GM21526 (cell line): ENCODE results near the gene SMIM20.
"Not testable (repeated sequence)": the region's sequence is repeated elsewhere in the genome, so short reads cannot be mapped to it uniquely, and the experiment has no call there.

Experiments used
- ATAC-seq: cut with Tn5 transposase; IDR thresholded peaks from one replicate; pipeline ENCODE4 v1.9.1; 2021; ENCODE audit warnings: moderate library complexity; ENCODE audit not compliant: unreplicated experiment, low FRiP score

Gene SMIM20

DNA sequence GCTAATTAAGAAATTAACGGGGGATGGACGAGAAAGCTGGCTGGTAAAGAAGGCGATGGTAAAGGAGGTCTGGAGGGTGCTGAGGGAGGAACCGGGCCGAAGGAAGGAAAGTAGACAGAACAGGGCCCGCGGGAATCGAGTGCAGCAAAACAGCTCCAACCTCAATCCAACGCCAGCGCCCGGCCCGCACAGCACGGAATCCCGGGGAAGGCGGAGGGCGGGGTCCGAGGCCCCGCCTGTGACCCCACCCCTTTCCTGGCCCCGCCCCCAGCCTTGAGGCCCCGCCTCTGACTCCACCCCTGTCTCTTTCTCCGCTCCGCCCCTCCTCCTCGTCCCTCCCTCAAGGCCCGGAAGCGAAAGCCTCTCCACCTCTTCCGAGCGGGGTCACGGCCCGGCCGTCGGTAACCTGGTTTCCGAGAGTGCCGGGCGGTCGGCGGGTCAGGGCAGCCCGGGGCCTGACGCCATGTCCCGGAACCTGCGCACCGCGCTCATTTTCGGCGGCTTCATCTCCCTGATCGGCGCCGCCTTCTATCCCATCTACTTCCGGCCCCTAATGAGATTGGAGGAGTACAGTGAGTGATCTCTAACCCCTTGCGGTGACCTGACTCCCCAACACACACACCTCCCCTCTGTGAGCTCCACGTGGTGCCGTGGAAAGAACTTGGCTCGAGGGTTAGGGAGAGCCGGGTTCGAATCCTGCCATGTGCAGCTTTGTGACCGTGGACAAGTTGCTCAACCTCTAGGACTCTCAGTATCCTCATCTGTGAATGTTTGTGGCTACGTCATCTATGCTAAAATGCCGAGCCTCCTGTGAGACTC is at the start of gene SMIM20:
SMIM20 (plus strand) TSS at position 370 of the 819 bp plus-strand sequence; CDS start at position 464, 94 bp downstream.
- ATAC-seq, result peak; percentile 92

DNA sequence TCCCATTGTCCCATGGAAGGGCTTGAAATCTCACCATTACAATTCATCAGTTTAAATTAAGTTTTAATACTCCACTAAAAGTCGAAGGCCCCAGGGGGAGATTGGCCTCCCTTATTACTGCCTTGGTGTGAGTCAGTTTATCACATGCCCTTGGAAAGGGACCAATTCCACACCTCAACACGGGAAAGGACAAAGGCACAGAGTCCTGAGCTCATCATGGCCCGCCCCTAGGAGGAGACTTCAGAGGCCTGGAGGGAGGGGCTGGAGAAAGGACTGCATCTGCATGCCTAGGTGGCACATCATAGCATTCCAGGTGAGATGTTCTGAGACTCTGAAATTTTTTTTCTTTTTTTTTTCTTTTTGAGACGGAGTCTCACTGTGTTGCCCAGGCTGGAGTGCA is 48.4 kb upstream of the SMIM20 start:
- ATAC-seq, result no peak

DNA sequence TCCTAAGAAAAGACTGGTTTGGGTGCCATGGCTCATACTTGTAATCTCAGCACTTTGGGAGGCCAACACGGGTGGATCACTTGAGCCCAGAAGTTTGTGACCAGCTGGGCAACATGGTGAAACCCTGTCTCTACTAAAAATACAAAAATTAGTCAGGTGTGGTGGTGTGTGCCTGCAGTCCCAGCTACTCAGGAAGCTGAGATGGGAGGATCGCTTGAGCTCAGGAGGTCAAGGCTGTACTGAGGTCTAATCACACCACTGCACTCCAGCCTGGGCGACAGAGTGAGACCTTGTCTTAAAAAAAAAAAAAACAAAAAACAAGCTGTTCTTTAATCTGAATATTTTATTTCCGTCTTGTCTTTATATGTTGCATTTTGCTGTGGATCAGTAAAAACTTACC is 47.6 kb upstream of the SMIM20 start:
- not testable (repeated sequence) for ATAC-seq

DNA sequence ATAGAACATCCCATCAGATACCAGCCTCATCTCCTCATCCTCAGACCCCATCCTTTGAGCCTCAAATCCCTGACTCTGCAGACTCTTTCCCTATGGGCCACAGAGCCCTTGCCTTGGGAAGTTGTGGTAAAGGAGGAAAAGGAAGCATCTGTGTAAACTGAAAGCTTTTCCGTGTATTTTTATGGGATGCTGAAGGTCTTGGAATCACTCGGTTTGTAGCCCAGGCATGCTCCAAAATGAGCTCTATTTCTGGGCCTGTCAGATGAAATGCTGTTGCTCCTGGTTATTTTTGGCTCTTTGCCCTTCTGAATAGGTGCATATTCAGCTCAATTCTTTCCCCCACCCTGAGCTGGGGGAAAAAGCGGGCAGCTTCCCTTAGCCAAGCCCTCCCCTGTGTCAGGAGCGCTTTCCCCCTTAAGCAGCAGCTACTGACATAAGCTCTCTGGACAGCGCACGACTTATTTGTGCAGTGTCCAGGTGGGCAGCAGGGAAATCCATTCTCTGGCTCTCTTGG is 46.2 kb upstream of the SMIM20 start:
- ATAC-seq, result no peak

DNA sequence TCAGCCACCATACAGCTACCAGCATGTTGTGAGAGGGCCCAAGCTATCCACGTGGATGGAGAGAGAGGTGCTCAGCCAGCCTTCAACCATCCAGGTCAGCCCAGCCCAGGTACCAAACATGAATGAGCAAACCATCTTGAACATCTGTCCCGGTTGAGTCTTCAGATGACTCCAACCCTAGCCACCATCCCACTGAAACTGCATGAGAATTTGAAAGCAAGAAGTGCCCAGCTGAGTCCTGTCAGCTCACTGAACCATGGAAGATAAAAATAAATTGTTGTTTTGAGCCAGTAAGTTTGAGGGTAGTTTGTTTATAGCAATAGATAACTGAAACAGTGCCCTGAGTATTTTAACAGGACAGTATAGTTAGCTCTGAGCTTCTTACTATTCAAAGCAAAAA is 43.9 kb upstream of the SMIM20 start:
- ATAC-seq, result no peak

DNA sequence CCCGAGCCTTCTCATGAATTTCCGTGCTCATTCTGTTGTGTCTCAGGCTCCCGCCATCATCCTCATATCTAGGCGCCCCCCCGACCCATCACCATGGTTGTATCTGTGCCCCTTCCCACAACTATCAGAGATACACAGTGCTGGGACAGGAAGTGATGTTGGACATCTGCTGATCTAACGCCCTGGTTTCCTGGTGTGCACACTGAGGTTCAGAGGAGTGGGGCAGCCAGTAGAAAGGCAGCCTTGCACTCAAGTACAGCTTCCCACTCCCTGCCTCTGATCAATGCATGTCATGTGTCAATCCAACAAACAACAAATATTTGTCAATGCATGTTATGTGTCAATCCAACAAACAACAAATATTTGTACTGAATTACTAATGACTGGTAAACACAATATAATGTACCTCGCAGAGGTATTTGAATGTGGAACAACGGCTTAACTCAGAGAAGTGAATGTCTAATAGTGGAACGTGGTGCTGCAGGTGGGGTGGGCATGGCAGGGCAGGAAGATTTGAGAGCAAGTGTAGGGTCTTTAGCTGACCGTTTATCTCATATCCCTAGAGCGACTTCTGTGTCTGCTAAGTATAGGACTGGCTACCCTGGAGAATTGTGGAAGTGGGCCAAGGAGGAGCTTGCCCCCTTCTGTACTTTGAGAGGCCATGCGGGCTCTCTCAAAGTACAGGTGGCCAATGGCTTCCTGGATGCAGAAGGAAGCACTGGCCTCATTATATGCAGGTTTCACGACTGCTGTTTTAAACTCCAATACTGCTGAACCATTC is 41.0 kb upstream of the SMIM20 start:
- ATAC-seq, result no peak

DNA sequence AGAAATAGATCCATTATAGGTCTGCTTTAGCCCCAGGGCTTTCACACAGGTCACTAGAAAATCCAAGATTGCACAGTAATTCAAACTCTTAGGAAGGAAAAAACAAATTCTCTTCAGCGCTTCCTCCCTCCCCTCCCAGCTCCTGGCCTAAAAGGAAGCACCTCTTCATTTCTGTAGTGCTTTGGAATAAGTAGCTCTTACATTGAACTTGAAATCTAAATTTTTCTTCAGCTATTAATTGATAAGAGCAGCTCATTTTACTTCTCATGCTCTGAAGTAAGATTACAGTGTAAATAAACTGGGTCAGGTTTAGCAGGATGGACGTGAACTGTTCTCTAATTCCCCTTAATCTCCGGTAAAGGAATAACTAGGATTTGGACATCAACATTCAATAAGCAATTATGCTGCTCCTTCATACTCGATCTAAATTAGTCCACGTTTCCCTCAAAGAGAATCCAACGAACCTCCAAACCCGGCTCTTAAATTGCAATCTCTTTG is 40.3 kb upstream of the SMIM20 start:
- no peak for ATAC-seq

DNA sequence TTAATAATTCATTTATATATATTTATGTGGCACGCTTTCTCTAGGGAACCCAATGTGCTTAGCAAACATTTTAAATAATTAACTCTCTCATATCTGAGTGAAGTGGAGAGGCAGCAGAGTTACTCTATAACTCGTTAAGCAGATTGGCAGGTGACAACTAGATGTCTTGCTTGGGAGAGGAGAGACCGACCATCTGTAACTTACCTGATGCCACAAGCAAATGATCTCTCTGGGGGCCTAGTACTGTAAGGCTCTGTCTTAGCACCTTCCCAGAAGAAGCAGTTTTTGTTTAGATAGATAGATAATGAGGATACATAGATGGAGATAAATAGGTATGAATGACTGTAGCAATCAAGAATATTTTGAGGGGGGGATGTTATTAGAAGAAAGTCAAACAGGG is 39.4 kb upstream of the SMIM20 start:
- ATAC-seq, result peak; percentile 35

DNA sequence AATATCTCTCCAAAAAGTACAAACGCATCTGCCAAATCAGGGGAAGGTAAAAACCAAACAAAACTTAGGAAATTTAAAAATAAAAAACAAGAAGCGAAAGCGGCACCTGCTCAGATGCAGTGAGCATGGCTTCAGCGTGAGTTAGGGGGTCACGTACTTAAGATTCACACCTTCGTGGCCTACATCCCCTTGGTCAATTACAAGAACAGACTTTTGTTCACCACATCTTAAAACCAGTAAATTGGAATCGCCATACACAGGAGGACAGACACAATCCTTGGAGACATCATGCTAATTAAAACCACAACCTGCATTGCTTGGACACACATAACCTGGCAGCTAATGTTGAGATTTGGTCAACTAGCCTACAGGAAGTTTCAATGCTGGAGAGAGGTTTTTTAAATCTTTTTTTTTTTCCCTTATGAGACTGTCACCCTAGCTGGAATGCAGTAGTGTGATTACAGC is 38.7 kb upstream of the SMIM20 start:
- peak; percentile 53 for ATAC-seq

DNA sequence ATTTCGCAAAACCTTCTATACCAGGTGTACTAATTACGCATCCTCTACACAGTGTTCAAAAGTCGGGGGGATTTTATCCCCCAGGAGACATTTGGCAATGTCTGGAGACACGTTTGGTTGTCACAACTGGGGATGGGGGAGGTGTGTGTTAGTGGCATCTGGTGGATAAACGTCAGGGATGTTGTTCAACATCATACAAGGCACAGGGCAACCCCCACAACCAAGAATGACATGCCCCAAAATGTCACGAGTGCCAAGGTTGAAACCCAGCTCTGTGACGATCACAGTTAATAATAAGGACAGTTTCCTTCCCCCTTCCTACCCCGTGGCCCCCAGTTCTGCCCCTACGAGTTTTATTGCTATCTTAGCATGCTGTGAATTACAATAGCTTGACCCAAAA is 35.3 kb upstream of the SMIM20 start:
- ATAC-seq, result no peak

DNA sequence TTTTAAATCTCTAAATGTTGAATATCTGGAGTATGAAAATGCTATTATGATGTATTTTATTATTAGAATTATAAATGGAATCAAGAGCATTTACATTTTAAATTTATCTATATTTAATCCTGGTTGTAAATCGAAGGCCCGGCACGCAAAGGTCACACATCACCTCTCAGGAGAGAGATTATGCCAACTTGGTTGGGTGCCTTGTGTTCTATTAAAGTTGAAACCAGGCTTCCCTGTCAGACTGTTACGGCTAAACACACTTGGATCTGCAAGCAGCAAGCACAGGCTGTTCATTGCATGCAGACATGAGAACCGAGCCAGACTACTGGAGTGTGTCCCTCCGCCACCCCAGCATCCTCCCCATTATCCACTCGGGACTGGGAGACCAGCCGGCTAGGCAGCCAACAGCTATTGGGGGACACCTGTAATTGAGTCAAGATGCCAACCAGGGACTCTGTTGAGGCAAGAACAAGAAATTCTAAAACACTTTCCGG is 34.9 kb upstream of the SMIM20 start:
- ATAC-seq, result no peak

DNA sequence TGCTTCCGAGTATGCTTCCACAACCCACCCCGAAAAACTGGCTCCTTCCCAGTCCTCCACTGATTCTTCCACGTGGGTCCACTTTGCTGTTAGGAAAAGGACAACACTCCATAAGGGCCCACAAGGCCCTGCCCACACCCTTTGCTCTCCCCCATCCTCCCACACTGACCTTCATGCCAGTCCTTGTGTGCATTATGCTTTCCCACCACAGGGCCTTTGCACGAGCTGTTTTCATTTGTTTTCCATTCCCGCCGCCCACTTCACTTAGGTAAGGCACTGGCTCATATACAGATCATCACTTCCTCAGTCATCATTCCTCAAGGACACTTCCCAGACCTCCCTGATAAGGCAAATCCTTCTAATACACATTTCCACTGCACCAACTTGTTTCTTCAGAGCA is 34.4 kb upstream of the SMIM20 start:
- no peak for ATAC-seq

DNA sequence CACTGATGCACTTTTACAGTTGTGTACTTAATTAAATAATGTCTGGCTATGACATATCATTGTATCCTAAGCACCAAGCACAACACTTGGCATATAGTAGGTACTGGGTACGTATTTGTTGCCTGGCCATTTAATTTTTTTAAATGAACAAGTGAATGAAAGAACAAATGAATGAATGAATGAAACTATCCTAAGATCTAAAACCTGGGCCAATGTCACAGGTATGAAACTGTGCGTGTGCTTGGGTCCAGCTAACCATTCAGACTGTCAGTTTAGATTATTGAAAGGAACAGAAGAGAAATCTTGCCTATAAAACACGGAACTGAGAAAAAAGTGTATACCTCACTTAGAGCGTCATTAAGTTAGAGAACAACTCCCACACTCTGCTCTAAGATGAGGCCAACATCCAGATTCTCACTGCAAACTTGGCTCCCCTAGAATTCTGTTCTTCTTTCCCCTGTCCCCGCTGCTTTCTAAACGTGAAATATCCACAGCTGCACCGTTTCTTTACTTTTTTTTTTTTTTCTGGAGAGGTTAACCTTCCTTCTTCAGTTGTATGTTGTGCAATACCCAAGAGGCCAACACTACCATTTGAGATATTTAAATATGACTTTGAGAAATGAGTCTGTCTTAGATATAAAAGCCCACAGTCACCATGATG is 33.9 kb upstream of the SMIM20 start:
- ATAC-seq, result peak; percentile 49

DNA sequence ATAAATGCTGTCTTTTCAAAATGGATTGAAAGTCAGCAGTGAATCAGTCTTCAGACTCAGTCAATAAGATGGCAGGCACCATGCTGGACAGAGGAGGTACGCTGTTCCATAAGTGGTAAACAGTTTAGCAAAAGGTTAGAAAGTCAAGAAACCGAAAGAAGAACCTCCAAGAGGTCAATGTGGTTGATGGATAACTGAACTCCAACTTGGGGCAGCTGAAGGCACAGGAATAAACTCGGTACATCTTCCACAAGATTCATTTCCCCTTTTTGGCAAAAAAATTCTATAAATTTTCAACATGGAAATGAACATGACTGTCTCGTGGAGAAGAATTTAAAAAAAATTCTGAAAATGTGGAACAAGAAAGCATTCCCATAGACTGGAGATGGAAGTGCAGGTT is 32.8 kb upstream of the SMIM20 start:
- no peak for ATAC-seq

DNA sequence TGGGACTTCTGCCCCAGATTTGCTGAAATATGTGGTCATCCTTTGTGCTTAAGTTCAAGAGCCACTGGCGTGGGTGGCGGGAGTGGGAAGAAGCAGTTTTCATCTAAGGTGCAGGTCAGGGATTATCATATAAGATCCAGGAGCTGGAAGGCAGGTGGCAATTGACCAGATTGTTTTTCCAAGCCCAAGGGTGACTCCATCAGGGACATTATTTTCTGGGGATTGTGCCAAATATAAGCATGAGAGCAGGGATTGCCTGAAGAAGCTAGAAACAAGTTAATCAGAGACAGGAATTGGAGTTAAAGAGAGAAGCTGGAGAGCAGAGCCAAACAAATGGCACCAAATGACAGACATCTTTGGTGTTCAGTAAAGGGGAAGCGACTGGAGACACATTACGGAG is 31.8 kb upstream of the SMIM20 start:
- ATAC-seq, result no peak

DNA sequence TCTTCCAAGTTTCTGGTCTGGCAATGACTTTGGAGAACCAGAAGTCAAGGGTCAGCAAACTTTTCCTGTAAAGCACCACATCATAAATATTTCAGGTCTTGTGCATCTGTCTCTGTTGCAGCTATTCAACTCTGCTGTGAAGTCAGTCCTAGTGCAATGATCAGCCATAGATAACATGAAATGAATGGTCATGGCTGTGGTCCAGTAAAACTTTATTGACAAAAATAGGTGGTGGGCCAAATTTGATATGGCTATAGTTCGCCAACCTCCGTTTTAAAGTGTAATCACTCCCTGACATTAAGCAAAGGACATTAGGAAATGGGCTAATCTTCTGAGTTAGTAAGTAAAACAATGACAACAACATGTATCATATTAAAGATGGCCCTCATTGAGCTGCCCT is 30.5 kb upstream of the SMIM20 start:
- no peak for ATAC-seq

DNA sequence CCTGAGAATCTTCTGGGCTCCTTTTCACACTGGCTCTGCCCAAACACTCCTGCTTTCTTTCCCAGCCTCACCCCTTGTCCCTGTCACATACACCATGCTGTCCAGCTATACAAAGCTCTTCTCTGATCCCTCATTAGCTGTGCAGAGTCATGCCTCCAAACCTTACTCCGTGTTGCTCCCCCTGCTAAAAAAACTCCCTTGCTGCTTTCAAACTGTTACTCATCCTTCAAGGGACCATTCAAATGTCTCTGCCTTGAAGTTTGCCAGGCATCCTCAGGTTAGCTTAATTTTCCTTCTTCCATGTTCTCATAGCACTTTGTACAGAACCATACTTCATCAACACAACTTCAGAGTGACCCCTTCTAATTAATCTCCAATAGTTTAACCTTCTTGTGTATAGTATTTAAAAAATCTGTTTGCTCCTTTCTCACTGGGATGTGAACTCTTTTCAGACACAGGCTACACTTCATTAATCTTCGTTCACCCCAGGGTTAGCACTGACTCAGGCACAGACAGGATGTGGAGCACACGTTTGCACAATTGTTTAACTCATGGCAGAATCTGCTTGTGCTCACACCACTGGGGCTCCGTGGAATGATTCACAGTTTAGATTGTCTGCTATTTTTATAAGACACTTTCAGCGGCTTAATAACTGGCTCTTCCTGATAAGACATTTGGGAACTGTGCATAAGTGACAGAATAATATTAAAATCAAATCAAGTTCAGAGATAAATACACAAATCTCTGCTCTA is 29.8 kb upstream of the SMIM20 start:
- no peak for ATAC-seq

DNA sequence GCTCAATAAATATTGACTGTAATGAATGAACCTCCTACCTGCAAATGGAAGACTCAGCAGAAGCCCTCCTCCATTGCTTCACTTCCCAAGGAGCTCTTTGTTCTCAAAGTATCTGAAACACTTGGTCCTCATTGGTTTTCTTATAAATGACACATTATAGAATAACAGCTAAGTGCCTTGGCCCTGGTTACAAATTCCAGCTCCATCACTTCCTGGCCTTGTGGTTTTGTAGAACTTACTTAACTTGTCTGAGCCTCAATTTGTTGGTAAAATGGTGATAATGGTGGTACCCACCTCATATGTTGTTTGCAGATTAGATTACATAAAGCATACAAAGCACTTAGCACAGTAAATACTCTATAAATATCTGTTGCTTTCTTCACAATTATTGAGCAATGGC is 25.2 kb upstream of the SMIM20 start:
- ATAC-seq, result no peak

DNA sequence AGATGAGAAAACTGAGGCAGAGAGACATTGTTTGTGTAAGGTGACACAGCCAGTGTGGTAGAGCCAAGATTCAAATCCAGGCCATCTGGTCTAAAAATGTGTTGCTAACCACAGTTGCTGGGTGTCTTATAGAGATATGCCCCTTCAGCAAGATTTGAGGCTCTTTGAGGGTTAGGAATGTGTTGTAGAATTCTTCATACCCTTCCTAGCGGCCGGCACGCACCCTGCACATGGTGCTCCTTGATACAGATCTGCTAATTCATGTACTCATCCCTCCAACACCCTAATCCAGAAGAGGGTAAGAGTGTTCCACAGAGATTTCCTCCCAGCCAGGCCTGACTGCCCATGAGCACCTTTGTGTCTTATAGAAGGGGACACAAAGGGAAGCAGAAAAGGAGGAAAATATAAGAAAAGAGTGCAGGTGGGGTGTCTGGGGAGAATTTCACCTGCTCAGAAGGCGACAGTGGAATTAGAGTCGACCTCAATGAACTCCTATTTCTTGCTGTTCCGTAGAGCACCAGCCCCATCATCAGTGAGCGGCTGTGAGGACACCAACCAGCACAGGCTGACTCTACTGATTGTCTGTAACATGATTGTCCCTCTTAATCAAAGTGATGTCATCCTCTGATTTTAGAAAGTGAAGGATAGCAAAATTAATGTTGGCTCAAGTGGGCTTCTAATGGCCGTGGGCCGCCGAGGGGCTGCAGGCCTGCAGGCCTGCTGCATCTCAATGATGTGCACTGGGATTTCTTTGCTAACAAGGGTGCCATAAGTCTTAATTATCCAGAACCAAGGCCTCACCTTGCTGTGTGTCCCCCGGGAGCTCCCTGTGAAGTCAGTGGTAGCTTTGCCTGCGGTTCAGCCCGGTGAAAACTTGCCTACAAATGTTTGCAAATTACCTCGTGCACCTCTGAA is 24.2 kb upstream of the SMIM20 start:
- no peak for ATAC-seq
